Fibroblast of peridontal ligament (primary cell): Measurements from ENCODE around the gene OBSCN.

Source experiments
- DNase-seq: peaks from one replicate; pipeline ENCODE4 v3.0.0-alpha.2; 2010; ENCODE audit errors: extremely low read depth

Gene OBSCN

DNA sequence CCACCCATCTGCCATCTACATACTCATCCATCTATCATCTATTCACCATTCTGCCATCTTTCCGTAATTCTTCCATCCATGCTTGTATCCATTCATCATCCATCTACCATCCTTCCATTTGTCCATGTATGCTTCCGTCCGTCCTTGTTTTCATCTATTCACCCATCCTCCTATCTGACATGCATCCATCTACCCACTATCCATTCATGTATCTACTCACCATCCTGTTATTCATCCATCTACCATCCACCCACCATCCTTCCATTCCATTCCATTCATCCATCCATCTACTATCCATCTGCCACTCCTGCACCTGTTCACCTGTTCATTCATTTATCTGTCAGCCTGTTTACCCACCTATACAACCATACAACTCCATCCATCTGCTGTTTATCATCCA, 112.5 kb downstream of the OBSCN start:
- no peak for DNase-seq

DNA sequence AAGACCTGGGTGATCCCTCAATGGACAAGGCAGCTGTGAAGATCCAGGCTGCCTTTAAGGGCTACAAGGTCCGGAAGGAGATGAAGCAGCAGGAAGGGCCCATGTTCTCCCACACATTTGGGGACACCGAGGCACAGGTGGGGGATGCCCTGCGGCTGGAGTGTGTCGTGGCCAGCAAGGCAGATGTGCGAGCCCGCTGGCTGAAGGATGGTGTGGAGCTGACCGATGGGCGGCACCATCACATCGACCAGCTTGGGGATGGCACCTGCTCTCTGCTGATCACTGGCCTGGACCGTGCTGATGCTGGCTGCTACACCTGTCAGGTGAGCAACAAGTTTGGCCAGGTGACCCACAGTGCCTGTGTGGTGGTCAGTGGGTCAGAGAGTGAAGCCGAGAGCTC, 113.6 kb downstream of the OBSCN start:
- no peak for DNase-seq

DNA sequence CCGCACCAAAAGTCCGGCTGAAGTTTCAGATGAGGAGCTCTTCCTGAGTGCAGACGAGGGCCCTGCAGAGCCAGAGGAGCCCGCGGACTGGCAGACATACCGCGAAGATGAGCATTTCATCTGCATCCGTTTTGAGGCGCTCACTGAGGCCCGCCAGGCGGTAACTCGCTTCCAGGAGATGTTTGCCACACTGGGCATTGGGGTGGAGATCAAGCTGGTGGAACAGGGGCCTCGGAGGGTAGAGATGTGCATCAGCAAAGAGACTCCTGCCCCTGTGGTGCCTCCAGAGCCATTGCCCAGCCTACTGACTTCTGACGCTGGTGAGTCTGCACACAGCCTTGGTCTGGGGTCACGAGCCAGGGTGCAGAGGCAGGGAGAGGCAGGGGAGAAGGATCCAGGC, 114.1 kb downstream of the OBSCN start:
- no peak for DNase-seq

DNA sequence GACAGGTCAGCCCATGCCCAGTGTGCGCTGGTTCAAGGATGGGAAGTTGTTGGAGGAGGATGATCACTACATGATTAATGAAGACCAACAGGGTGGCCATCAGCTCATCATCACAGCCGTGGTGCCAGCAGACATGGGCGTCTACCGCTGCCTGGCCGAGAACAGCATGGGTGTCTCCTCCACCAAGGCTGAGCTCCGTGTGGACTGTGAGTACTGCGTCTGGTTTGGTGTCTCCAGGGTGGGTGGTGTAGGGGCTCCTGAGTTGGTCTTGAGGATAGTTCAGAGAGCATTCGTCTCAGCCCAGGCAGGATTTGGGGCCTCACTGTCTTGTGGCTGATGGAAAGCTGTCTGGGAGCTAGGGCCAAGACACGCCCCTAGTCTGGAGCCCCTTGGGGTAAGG, 115.6 kb downstream of the OBSCN start:
- no peak for DNase-seq

DNA sequence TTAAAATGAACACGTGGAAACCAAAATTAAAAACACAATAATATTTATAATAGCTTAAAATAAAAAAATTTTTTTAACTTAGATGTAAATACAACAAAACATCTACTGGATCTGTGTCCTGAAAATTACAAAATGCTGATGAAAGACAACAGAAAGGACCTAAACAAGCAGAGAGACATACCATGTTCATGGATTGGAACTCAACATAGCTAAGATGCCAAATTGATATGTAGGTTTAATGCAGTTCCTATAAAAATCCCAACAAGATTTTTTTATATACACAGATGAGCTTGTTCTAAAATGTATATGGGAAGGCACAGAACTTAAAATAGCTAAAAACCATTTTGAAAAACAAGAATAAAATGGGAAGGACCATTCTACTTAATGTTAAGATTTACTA, 117.4 kb downstream of the OBSCN start:
- no peak for DNase-seq

DNA sequence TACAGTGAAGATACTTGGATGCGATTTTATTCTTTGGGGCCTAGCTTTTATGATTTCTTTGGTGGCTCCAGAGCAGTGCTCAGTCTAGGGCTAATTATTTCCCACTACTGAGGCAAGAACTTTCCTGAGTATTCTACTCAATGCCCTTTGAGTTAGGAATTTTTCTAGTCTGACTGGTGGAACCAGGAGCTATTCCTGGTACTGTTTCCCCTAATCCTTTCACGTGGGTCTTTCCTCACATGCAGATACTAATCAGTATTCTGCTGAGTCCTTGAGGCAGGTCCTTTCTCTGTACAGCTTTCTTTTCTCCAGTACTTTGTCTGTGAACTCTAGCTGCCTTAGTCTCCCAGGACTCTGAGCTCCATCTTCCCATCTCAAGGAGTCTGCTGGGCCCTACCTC, 122.0 kb downstream of the OBSCN start:
- DNase-seq = no peak

DNA sequence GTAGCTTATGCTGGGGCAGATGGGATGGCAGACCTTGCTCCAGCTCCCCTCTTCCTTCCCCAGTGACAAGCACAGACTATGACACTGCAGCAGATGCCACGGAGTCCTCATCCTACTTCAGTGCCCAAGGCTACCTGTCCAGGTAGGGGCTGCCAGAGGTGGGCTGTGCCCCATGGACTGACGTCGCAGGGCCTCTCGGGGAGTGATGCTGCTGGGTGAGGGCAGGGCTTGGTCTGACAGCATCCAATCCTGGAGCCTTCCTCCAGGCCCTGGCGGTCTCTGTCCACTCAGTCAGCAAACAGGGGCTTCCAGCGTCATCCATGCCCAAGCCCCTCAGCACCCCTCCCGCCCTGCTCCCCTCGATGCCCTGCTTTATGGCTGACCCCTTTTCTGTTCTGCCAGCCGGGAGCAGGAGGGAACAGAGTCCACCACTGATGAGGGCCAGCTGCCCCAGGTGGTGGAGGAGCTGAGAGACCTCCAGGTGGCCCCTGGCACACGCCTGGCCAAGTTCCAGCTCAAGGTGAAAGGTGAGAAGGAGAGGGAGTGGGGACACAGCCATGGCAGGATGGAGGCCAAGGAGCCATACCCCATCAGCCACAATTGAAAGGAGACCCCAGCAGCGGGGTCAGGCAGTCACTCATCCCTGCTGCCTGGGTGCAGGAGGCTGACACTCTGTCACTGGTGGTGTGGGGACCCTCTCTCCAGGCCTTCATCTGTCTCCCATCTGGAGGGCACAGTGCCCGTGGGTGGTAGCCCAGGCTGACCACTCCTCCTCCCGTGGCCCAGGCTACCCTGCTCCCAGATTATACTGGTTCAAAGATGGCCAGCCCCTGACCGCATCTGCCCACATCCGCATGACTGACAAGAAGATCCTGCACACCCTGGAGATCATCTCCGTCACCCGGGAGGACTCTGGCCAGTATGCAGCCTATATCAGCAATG, 125.2 kb downstream of the OBSCN start:
- DNase-seq = no peak

DNA sequence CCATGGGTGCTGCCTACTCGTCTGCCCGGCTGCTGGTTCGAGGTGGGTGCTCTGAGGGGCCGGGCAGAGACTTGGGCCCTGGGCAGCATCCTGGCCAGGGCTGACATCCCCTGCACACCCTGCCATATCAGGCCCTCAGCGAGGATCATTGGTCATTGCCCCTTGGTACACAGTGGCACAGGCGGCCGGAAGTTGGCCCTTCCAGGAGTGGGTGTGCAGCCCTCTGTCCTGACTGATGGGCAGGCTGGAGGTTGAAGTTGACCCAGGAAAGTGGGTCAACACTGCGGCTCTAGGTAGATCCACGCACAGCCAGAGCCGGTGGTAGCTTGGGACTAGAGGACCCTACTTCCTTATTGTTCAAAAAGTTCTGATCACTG, 125.9 kb downstream of the OBSCN start:
- DNase-seq = no peak

DNA sequence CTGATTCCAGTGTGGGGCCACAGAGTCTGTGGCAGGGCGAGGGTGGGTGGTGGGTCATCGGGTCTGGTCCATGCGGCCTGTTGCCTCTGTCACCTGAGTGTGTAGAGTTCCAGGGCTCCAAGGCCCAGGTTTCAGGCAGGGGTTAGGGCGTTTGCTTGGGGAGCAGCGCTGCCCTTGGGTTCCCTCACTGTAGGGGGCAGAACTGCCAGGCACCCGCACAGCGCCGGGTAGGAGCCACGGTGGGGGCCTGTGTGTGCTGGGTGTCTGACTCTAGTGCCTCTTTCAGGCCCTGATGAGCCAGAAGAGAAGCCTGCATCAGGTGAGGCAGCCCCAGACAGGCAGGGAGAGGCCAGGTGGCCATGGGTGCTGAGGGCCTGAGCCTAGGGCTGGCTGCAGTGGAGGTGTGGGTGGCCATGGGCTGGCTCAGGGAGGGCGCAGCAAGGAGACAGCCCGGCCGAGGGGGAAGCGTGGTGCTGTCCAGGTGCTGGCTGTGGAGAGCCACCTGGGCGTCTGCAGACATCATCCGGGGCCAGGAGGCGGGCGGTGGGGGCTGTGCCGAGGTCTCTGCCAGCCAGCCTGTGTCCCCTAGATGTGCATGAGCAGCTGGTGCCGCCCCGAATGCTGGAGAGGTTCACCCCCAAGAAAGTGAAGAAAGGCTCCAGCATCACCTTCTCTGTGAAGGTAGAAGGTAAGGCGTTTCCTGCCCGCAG, 126.5 kb downstream of the OBSCN start:
- no peak for DNase-seq

DNA sequence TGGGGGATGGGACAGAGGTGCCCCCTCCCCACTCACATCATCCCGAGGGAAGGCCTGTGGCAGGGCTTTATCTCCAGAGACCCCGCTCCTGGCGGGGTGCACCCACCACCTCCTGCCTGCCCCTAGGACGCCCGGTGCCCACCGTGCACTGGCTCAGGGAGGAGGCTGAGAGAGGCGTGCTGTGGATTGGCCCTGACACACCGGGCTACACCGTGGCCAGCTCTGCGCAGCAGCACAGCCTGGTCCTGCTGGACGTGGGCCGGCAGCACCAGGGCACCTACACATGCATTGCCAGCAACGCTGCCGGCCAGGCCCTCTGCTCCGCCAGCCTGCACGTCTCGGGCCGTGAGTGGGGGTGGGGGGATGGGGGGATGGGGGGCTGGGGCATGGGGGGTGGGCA, 127.1 kb downstream of the OBSCN start:
- DNase-seq = no peak

DNA sequence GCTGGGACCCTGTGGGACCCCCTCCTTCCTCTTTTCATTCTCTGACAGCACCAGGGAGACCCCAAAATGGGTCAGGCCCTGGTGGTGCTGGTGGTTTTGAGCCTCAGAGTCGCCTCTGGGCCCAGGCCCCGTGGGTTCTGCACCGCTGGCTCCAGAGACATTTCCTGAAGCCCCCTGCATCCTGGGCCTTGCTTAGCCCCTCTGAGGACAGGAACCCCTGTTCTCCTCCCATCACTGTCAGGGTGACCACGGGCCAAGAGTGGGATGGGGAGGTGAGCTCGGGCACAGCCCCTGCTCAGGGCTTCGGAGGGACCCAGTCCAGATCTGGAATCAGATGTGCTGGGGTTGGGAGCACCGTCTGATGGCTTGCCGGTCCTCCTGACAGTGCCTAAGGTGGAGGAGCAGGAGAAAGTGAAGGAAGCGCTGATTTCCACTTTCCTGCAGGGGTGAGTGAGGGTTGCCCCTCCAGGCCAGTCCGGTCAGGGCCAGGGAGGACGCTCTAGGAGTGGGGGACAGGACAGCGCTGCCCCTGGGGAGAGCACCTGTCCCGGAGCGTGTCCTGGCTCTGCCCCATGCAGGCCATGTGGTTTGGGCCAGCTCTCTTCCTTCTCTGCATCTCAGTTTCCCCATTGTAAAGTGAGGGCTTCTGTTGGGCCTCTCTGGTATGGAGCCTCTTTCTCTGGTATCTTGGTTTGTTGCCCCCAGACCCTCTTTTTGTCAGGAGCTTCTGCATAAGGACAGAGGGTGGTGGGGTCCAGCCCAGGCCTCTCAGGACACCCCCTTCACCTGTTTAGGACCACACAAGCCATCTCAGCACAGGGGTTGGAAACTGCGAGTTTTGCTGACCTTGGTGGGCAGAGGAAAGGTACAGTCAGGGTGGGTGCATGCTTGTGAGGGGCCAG, 127.8 kb downstream of the OBSCN start:
- no peak for DNase-seq

DNA sequence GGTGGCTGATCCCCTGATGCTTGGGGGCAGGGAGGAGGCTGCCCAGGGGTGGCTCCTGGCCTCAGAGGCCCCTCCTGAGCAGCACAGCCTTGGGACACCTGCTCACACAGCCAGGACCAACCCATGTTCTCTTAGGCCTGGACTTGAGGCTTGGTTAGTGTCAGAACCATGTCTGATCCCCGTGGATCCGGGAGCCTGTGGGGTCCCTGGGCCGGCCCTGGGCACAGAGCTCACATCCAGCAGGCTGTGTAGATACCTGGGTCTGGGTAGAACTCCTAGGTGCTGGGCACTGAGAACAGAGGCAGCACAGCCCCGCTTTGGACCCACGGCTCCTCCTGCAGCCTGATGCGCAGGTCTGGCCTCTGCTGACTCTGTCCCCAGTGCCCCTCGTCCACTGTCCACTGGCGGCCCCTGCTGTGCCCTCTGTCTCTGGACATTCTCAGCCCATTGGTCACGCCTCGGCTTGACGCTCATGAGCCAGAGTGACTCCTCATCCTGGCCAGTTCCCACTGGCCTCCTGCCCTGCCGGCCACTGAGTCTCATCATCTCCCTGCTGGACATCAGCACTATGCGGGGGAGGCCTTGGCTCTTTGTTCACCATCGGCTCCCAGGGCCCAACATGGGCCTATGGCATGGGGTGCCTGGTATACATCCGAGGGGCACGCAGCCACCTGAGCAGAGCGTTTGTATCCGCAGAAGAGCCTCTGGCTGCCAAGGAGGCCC, 128.6 kb downstream of the OBSCN start:
- DNase-seq = no peak

DNA sequence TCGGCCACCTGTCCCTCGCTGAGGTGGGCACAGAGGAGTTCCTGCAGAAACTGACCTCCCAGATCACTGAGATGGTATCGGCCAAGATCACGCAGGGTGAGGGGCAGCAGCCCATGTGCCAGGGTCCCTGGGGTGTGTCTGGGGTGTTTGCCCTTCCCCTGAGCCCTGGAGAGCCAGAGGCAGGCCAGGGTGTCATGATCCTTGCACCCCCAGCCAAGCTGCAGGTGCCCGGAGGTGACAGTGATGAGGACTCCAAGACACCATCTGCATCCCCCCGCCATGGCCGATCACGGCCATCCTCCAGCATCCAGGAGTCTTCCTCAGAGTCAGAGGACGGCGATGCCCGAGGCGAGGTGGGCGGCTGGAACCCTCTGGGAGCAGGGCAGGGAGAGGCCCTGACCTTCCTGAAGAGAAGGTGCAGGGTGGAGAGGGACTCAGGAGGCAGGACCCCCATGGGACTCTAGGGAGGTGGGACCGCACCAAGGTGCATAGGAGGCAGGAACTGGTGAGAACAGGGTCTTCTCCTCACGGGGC, 129.3 kb downstream of the OBSCN start:
- DNase-seq = no peak

DNA sequence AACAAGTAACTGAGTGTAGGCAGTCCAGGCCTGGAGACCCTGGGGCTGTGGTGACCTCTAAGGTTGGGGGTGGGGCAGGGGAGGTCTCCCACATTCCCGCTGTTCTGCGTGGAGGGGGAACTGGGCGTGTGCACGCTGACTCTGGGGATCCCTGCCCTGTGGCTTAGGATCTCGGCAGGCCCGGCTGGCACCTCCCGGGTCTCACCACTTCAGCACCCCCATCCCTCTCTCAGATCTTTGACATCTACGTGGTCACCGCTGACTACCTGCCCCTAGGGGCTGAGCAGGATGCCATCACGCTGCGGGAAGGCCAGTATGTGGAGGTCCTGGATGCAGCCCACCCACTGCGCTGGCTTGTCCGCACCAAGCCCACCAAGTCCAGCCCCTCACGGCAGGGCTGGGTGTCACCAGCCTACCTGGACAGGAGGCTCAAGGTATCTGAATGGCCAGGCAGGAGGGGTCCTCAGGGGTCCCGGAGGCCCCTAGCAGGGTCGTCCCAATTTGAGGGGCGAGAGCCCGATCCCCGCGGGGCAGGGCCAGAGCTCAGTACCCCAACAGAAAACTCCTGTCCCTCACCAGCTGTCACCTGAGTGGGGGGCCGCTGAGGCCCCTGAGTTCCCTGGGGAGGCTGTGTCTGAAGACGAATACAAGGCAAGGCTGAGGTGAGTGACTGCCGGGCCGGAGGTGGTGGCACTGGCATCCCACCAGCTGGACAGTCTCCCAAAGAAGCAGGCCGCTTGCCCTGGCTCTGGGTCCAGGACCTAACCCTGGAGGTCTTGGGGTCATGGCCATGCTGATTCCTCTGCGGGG, 130.1 kb downstream of the OBSCN start:
- no peak for DNase-seq

DNA sequence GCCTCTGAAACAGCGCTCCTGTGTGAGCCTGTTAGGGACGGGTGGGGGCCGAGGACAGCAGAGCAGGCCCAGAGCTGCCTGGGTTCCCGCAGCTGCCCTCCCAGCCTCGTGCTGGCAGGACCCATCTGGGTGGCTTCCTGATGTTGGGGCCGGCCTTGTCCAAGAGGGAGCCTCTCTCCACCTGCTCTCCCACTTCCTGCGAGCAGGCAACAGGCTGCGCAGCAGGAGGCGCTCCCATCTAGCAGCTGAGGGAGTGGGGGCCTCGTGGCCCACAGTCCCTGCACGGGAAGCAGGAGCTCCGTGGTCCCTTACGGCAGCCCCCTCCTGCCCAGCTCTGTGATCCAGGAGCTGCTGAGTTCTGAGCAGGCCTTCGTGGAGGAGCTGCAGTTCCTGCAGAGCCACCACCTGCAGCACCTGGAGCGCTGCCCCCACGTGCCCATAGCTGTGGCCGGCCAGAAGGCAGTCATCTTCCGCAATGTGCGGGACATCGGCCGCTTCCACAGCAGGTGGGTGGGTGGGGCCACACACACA, 130.7 kb downstream of the OBSCN start:
- DNase-seq = no peak

DNA sequence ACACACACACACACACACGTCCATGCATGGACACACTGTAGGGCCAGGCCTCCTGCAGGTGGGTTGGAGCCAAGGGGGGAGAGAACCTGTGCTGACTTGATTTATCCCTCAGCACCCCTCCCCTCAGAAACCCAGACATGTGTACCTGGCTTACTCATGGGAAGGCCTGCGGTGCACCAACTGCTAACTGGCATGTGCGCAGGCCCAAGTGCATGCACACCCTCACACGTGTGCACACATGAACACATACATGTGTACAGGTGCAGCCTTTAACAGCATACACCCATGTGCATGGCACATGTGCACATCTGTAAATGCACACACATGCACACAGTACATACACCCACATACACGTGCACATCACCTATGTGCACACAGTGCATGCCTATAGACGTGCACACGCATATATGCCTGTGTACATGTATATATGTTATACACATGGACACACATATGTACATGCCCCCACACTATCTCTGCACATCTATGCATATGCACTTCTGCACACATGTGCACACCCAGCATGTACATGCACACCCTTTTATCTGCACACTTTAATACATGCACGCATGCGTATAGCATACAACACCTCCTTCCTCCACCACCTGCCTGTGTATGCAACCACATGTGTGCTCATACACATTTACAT, 131.3 kb downstream of the OBSCN start:
- DNase-seq = no peak

DNA sequence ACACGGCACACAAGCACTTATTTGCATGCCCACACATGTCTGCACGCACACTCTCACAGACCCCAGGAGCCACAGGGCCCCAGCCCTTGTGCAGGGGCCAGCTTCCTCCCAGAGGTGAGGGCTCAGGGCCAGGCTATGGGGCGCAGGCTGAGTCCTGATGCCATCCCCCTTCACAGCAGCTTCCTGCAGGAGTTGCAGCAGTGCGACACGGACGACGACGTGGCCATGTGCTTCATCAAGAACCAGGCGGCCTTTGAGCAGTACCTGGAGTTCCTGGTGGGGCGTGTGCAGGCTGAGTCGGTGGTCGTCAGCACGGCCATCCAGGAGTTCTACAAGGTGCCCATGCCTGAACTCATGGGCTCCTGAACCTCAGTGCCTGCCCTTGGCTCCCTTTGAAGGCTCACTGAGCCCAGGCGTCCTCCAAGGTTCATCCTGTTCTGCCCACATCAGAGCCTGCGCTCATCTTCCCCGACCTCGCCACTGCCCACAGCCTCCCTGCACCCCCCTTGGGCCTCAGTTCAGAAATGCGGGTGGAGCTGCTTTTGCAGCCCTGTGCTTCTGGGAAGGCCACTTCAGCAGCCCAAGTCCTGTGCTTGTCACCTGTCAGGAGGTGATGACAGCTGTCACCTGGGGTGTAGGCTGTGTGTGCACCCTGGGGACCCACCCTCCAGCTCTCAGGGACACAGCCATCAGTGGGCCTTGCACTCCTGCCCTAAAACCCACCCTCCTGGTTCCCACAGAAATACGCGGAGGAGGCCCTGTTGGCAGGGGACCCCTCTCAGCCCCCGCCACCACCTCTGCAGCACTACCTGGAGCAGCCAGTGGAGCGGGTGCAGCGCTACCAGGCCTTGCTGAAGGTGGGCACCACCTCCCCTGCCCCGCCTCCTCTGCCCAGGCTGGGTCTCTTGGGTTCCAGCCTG, 132.2 kb downstream of the OBSCN start:
- DNase-seq = no peak

DNA sequence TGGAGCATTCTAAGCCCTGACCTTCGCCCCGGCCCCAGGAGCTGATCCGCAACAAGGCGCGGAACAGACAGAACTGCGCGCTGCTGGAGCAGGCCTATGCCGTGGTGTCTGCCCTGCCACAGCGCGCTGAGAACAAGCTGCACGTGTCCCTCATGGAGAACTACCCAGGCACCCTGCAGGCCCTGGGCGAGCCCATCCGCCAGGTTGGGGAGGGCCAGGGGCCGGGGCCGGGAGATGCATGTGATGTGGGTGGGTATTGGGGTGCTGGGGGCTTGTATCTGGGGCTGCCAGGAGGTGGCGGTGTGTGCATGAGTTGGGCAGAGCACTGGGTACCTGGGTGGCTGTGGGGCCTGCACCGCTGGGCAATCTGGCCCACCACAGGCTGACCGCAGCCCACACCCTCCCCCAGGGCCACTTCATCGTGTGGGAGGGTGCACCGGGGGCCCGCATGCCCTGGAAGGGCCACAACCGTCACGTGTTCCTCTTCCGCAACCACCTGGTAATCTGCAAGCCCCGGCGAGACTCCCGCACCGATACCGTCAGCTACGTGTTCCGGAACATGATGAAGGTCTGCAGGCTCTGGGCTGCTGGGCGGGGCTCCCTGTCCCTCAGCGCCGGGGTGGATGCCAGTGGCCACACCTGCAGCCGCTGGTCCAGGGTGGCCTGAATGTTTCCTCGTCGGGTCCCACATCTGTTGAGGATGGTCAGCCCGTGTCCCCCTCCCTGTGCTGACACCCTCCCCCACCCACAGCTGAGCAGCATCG, 133.0 kb downstream of the OBSCN start:
- DNase-seq = no peak
